Measurements from ENCODE around the gene SNX1.
"Not testable (repeated sequence)": the region's sequence is repeated elsewhere in the genome, so short reads cannot be mapped to it uniquely, and the experiment has no call there.

The SNX1 gene

GRCh38 chr15:64095795-64096667 is at the start of gene SNX1:
Gene SNX1 (plus strand): TSS chr15:64095982. CDS start chr15:64096014, 32 bp downstream.
- DNase-seq (ENCODE audit: low read depth in 2 of 2) = peak; percentile 94 to 95

GRCh38 chr15:64046421-64047153 is 49.2 kb upstream of the SNX1 start, which contains the start of gene DAPK2:
Gene DAPK2 (minus strand): TSS chr15:64046485. CDS start chr15:64040261, 6,224 bp downstream.
- DNase-seq (ENCODE audit: low read depth in 2 of 2) = peak; percentile 19 to 48

GRCh38 chr15:64048781-64049460 is 46.9 kb upstream of the SNX1 start:
- no peak for DNase-seq (ENCODE audit: low read depth in 2 of 2)

GRCh38 chr15:64050281-64051092 is 45.3 kb upstream of the SNX1 start:
- DNase-seq (ENCODE audit: low read depth in 2 of 2) = no peak

GRCh38 chr15:64051093-64051402 is 44.7 kb upstream of the SNX1 start:
- no peak for DNase-seq (ENCODE audit: low read depth in 2 of 2)

- DNase-seq (ENCODE audit: low read depth in 2 of 2) = no peak
These were observed 44.1 kb upstream of the SNX1 start for GRCh38 chr15:64051407-64052259.

GRCh38 chr15:64052925-64053491 is 42.8 kb upstream of the SNX1 start:
- no peak for DNase-seq (ENCODE audit: low read depth in 2 of 2)

- DNase-seq (ENCODE audit: low read depth in 2 of 2) = not testable (repeated sequence)
These were observed 42.1 kb upstream of the SNX1 start for GRCh38 chr15:64053674-64054073.

GRCh38 chr15:64058279-64058678 is 37.5 kb upstream of the SNX1 start:
- no peak for DNase-seq (ENCODE audit: low read depth in 2 of 2)

- DNase-seq (ENCODE audit: low read depth in 2 of 2) = not testable (repeated sequence)
These were observed 36.7 kb upstream of the SNX1 start for GRCh38 chr15:64059104-64059503.

GRCh38 chr15:64060716-64061115 is 35.1 kb upstream of the SNX1 start:
- DNase-seq (ENCODE audit: low read depth in 2 of 2) = no peak

GRCh38 chr15:64066451-64066850 is 29.3 kb upstream of the SNX1 start:
- no peak for DNase-seq (ENCODE audit: low read depth in 2 of 2)

- DNase-seq (ENCODE audit: low read depth in 2 of 2) = peak; percentile 27 to 42
These were observed 28.2 kb upstream of the SNX1 start for GRCh38 chr15:64067564-64068030.

- no peak for DNase-seq (ENCODE audit: low read depth in 2 of 2)
These were observed 27.6 kb upstream of the SNX1 start for GRCh38 chr15:64068133-64068532.

- no peak for DNase-seq (ENCODE audit: low read depth in 2 of 2)
These were observed 25.7 kb upstream of the SNX1 start for GRCh38 chr15:64070106-64070505.

GRCh38 chr15:64070965-64071851 is 24.6 kb upstream of the SNX1 start:
- no peak for DNase-seq (ENCODE audit: low read depth in 2 of 2)

GRCh38 chr15:64071931-64072765 is 23.6 kb upstream of the SNX1 start:
- DNase-seq (ENCODE audit: low read depth in 2 of 2) = no peak

GRCh38 chr15:64072812-64073211 is 23.0 kb upstream of the SNX1 start:
- no peak for DNase-seq (ENCODE audit: low read depth in 2 of 2)

All from stimulated activated CD8-positive, alpha-beta memory T cell treated with anti-CD3 and anti-CD28 coated beads, Interleukin-15, amount 100 ng/mL, for 4 hours (primary cell).